ENCODE data around the gene GREB1.

Gene GREB1

GRCh38 chr2:11687736-11688135 is 153.9 kb downstream of the GREB1 start:
- no peak for FAIRE-seq

- peak; percentile 21 for FAIRE-seq
Observed at GRCh38 chr2:11688222-11689069, 154.6 kb downstream of the GREB1 start.

GRCh38 chr2:11691076-11691660 is 157.3 kb downstream of the GREB1 start:
- no peak for FAIRE-seq

Measured in endometrium (tissue), 2 donors.